OCI-LY1 (cell line): ENCODE data around the gene EP300.
"Not testable (repeated sequence)": the region's sequence is repeated elsewhere in the genome, so short reads cannot be mapped to it uniquely, and the experiment has no call there.

Source experiments
- H2AFZ ChIP-seq: fragments of 200-600 bp; sonication (generic), shearing (Covaris generic); 2 replicates; pipeline ENCODE4 v1.6.0; 2014; ENCODE audit warnings: antibody characterized with exemption, mild to moderate bottlenecking, low read length
- H3F3A ChIP-seq: fragments of 200-600 bp; sonication (generic), shearing (Covaris generic); 2 replicates; pipeline ENCODE4 v1.6.0; 2014; ENCODE audit warnings: mild to moderate bottlenecking, antibody characterized with exemption, low read length, moderate library complexity; ENCODE audit not compliant: insufficient read depth
- H3K27ac ChIP-seq: fragments of 200-600 bp; sonication (generic); 2 replicates; pipeline ENCODE4 v1.5.1; 2014; ENCODE audit warnings: low read length, mixed run types, mild to moderate bottlenecking, low read depth; ENCODE audit not compliant: poor library complexity, severe bottlenecking
- H3K27me3 ChIP-seq: fragments of 200-600 bp; sonication (generic); 2 replicates; pipeline ENCODE4 v1.6.0; 2014; ENCODE audit warnings: antibody characterized with exemption, mild to moderate bottlenecking, low read length, moderate library complexity; ENCODE audit not compliant: insufficient read depth
- H3K36me3 ChIP-seq: fragments of 200-600 bp; sonication (generic); 2 replicates; pipeline ENCODE4 v1.6.1; 2014; ENCODE audit warnings: mild to moderate bottlenecking, antibody characterized with exemption, low read length, moderate library complexity, mixed read lengths; ENCODE audit not compliant: insufficient read depth
- H3K4me1 ChIP-seq: fragments of 200-600 bp; sonication (generic); 2 replicates; pipeline ENCODE4 v1.5.1; 2014; ENCODE audit warnings: mild to moderate bottlenecking, low read length, moderate library complexity; ENCODE audit not compliant: insufficient read depth, severe bottlenecking
- H3K4me2 ChIP-seq: fragments of 200-600 bp; sonication (generic), shearing (Covaris generic); 2 replicates; pipeline ENCODE4 v1.6.1; 2014; ENCODE audit warnings: low read length
- H3K4me3 ChIP-seq: fragments of 200-600 bp; sonication (generic); 2 replicates; pipeline ENCODE4 v1.5.1; 2014; ENCODE audit warnings: low read length, low read depth, mild to moderate bottlenecking, mixed read lengths; ENCODE audit not compliant: poor library complexity, severe bottlenecking
- H3K79me2 ChIP-seq: fragments of 200-600 bp; shearing (Covaris generic); 2 replicates; pipeline ENCODE4 v1.6.1; 2016; ENCODE audit warnings: mixed run types, low read length, mixed read lengths; ENCODE audit not compliant: insufficient read depth
- H3K9ac ChIP-seq: fragments of 200-600 bp; sonication (generic), shearing (Covaris generic); 2 replicates; pipeline ENCODE4 v1.6.1; 2014; ENCODE audit warnings: mild to moderate bottlenecking, low read length, mixed read lengths
- H3K9me2 ChIP-seq: fragments of 200-600 bp; sonication (generic), shearing (Covaris generic); 2 replicates; pipeline ENCODE4 v1.6.1; 2014; ENCODE audit warnings: low read depth, mild to moderate bottlenecking, low read length, mixed read lengths
- H3K9me3 ChIP-seq: fragments of 200-600 bp; shearing (Covaris generic); 2 replicates; pipeline ENCODE4 v1.6.1; 2014; ENCODE audit warnings: low read length, mixed read lengths
- H4K20me1 ChIP-seq: fragments of 200-600 bp; sonication (generic), shearing (Covaris generic); 2 replicates; pipeline ENCODE4 v1.6.0; 2016; ENCODE audit warnings: mild to moderate bottlenecking, low read length; ENCODE audit not compliant: insufficient read depth
- EZH2 ChIP-seq: fragments of 200-600 bp; sonication (generic), shearing (Covaris generic); IDR thresholded peaks from 2 replicates; pipeline ENCODE4 v1.8.0; 2017; ENCODE audit warnings: borderline replicate concordance, mixed run types, mild to moderate bottlenecking, antibody characterized with exemption, low read length, moderate library complexity, mixed read lengths
- TF ChIP-seq, protein P1 (sequence below): fragments of 200-600 bp; sonication (generic), shearing (Covaris generic); IDR thresholded peaks from 2 replicates; pipeline ENCODE4 v1.5.1; 2017; ENCODE audit warnings: mild to moderate bottlenecking, antibody characterized with exemption, low read length, moderate library complexity, mixed read lengths

EP300 gene

GRCh38 chr22:41048791-41049717 lies 43.3 kb upstream of the EP300 start:
- Histone ChIP-seq H3F3A (no peaks in the 10 kb centered on the region), H3K9me2 (no peaks in the 10 kb centered on the region), H3K4me1 (peaks cover 8% of the 10 kb centered on the region), H3K27ac (no peak overlapping the region), H3K9ac (no peak overlapping the region), H3K27me3 (no peaks in the 10 kb centered on the region), H4K20me1 (no peaks in the 10 kb centered on the region), H3K4me3 (no peak overlapping the region), H2AFZ (no peak overlapping the region), H3K9me3 (no peaks in the 10 kb centered on the region), H3K79me2 (no peaks in the 10 kb centered on the region), H3K4me2 (no peak overlapping the region), H3K36me3 (no peaks in the 10 kb centered on the region)
- TF ChIP-seq, protein P1, sequence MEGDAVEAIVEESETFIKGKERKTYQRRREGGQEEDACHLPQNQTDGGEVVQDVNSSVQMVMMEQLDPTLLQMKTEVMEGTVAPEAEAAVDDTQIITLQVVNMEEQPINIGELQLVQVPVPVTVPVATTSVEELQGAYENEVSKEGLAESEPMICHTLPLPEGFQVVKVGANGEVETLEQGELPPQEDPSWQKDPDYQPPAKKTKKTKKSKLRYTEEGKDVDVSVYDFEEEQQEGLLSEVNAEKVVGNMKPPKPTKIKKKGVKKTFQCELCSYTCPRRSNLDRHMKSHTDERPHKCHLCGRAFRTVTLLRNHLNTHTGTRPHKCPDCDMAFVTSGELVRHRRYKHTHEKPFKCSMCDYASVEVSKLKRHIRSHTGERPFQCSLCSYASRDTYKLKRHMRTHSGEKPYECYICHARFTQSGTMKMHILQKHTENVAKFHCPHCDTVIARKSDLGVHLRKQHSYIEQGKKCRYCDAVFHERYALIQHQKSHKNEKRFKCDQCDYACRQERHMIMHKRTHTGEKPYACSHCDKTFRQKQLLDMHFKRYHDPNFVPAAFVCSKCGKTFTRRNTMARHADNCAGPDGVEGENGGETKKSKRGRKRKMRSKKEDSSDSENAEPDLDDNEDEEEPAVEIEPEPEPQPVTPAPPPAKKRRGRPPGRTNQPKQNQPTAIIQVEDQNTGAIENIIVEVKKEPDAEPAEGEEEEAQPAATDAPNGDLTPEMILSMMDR = no peak
- no peak for TF ChIP-seq EZH2

GRCh38 chr22:41049795-41050194 lies 42.6 kb upstream of the EP300 start:
- not testable (repeated sequence) for H3K27ac ChIP-seq, H3K4me3 ChIP-seq, H3K27me3 ChIP-seq, H3K4me2 ChIP-seq, H3F3A ChIP-seq, H3K4me1 ChIP-seq, H4K20me1 ChIP-seq, H2AFZ ChIP-seq, H3K9me2 ChIP-seq, H3K9ac ChIP-seq, H3K36me3 ChIP-seq, H3K9me3 ChIP-seq, H3K79me2 ChIP-seq

DNA sequence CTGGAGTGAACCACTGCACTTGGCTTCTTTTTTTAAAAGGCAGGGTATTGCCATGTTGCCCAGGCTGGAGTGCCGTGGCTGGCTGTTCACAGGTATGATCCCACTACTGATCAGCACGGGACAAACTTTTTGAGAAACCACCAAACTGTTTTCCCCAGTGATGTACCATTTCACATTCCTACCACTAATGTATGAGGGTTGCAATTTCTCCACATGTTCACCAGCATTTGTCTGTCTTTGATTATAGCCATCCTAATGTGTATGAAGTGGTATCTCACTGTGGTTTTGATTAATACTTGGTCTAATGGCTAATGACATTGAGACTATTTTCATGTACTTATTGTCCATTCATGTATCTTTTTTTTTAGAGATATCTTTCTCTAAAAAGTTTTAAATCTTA lies 41.5 kb upstream of the EP300 start:
- Histone ChIP-seq H3F3A (no peaks in the 10 kb centered on the region), H4K20me1 (no peaks in the 10 kb centered on the region), H3K4me2 (no peak overlapping the region), H3K4me3 (no peak overlapping the region), H3K27me3 (no peaks in the 10 kb centered on the region), H3K4me1 (peaks cover 8% of the 10 kb centered on the region), H3K9ac (no peak overlapping the region), H3K27ac (no peak overlapping the region), H3K36me3 (no peaks in the 10 kb centered on the region), H3K9me3 (no peaks in the 10 kb centered on the region), H2AFZ (no peak overlapping the region), H3K79me2 (no peaks in the 10 kb centered on the region), H3K9me2 (no peaks in the 10 kb centered on the region)
- TF ChIP-seq EZH2 = no peak
- TF ChIP-seq, protein P1 = no peak
